ENCODE results near the gene ANKS1A.
"Not testable (repeated sequence)": the region's sequence is repeated elsewhere in the genome, so short reads cannot be mapped to it uniquely, and the experiment has no call there.

ANKS1A gene

GRCh38 chr6:34917626-34918285 lies 28.7 kb downstream of the ANKS1A start:
- no peak for DNase-seq (ENCODE audit: low read depth)

- peak; percentile 67 for DNase-seq (ENCODE audit: low read depth)
These were observed 30.6 kb downstream of the ANKS1A start for GRCh38 chr6:34919651-34920050.

GRCh38 chr6:34920097-34920496 lies 31.0 kb downstream of the ANKS1A start:
- DNase-seq (ENCODE audit: low read depth) = no peak

GRCh38 chr6:34922177-34922663 lies 33.2 kb downstream of the ANKS1A start:
- peak; percentile 91 for DNase-seq (ENCODE audit: low read depth)

- DNase-seq (ENCODE audit: low read depth) = no peak
These were observed 36.0 kb downstream of the ANKS1A start for GRCh38 chr6:34924831-34925625.

- DNase-seq (ENCODE audit: low read depth) = peak; percentile 83
These were observed 37.6 kb downstream of the ANKS1A start for GRCh38 chr6:34926655-34927054.

GRCh38 chr6:34928220-34928619 lies 39.2 kb downstream of the ANKS1A start:
- no peak for DNase-seq (ENCODE audit: low read depth)

- DNase-seq (ENCODE audit: low read depth) = no peak
These were observed 39.6 kb downstream of the ANKS1A start for GRCh38 chr6:34928695-34929094.

- DNase-seq (ENCODE audit: low read depth) = no peak
These were observed 40.4 kb downstream of the ANKS1A start for GRCh38 chr6:34929241-34929978.

GRCh38 chr6:34930221-34930620 lies 41.2 kb downstream of the ANKS1A start:
- no peak for DNase-seq (ENCODE audit: low read depth)

- DNase-seq (ENCODE audit: low read depth) = not testable (repeated sequence)
These were observed 43.1 kb downstream of the ANKS1A start for GRCh38 chr6:34932202-34932601.

GRCh38 chr6:34934516-34934915 lies 45.5 kb downstream of the ANKS1A start:
- no peak for DNase-seq (ENCODE audit: low read depth)

- no peak for DNase-seq (ENCODE audit: low read depth)
These were observed 49.2 kb downstream of the ANKS1A start for GRCh38 chr6:34938268-34938667.

GRCh38 chr6:34940030-34940434 lies 51.0 kb downstream of the ANKS1A start:
- no peak for DNase-seq (ENCODE audit: low read depth)

- no peak for DNase-seq (ENCODE audit: low read depth)
These were observed 52.4 kb downstream of the ANKS1A start for GRCh38 chr6:34941421-34941820.

GRCh38 chr6:34945317-34945716 lies 56.3 kb downstream of the ANKS1A start:
- DNase-seq (ENCODE audit: low read depth) = no peak

- DNase-seq (ENCODE audit: low read depth) = no peak
These were observed 58.5 kb downstream of the ANKS1A start for GRCh38 chr6:34947561-34947960.

- DNase-seq (ENCODE audit: low read depth) = no peak
These were observed 60.6 kb downstream of the ANKS1A start for GRCh38 chr6:34949636-34950035.

GRCh38 chr6:34950849-34951248 lies 61.8 kb downstream of the ANKS1A start:
- no peak for DNase-seq (ENCODE audit: low read depth)

GRCh38 chr6:34951731-34952130 lies 62.7 kb downstream of the ANKS1A start:
- no peak for DNase-seq (ENCODE audit: low read depth)

- DNase-seq (ENCODE audit: low read depth) = peak; percentile 81
These were observed 64.3 kb downstream of the ANKS1A start for GRCh38 chr6:34953061-34954025.

- no peak for DNase-seq (ENCODE audit: low read depth)
These were observed 66.4 kb downstream of the ANKS1A start for GRCh38 chr6:34955442-34955841.
